Measurements from ENCODE around the gene CREB3.
A peak's percentile ranks its signal among the peaks of the same experiment; 100 is the strongest.

Gene CREB3

DNA sequence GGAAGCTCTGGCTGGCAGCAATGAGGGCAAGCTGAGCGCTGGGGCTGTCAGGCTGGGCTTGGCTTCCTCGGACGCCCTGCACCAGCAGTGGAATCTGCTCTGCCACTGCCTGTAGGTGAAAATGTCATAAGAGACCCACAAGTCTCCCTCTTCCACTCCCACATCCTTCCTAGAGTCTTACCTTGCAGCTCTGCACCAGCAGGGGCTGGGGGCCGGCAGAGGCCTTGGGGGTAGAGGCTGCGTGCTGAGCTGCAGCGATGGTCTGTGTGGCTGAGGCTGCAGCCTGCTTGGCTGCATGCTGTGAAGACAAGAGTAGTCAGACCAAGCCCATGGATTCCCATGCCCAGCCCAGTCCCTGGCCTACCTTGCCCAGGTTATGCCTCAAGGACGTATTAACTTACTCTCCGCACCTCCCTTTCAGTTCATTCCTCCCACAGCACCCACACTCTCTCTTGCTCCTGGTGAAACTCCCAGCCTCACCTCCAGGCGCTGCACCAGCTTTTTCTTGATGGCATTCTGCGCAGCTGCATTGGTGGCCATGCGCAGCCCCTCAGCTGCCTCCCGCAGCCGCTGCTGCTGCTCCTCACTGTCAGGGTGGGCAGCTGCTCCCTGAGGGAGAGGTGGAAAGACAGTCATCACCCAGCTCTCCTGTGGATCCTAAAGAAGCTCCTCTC is 17.8 kb upstream of the CREB3 start:
- no peak overlapping the region for H3K4me2 ChIP-seq (ENCODE audit: low read length, poor library complexity, severe bottlenecking)
- WGBS = 100% methylated on average over 13 of the region's 13 CpGs
- no peaks in the 10 kb centered on the region for H3K9me3 ChIP-seq (ENCODE audit: control insufficient read depth, low read length)
- H3K4me1 ChIP-seq (ENCODE audit: control insufficient read depth, insufficient read depth, low read depth, low read length) = peaks cover 7% of the 10 kb centered on the region
- H3K4ac ChIP-seq (ENCODE audit: low read depth in 1 of 2, low read length in 2 of 2) = no peak overlapping the region
- no peak overlapping the region for H4K91ac ChIP-seq (ENCODE audit: low read length)
- no peak for DNase-seq
- no peak overlapping the region for H2BK12ac ChIP-seq (ENCODE audit: low read length in 2 of 2)
- no peak overlapping the region for H2AFZ ChIP-seq (ENCODE audit: low read depth, low read length)
- no peak overlapping the region for H3K18ac ChIP-seq (ENCODE audit: low read depth in 1 of 2, low read length in 2 of 2)
- no peak overlapping the region for H3K4me3 ChIP-seq (ENCODE audit: insufficient read depth in 1 of 2, low read depth in 1 of 2, low read length in 2 of 2)
- H2BK120ac ChIP-seq (ENCODE audit: low read depth, low read length) = no peak overlapping the region
- H2BK15ac ChIP-seq (ENCODE audit: low read depth, poor library complexity, severe bottlenecking) = no peak overlapping the region
- H4K8ac ChIP-seq (ENCODE audit: low read length) = peak overlapping the region; percentile 59
- peaks cover 84 to 96% of the 10 kb centered on the region in 2 experiments for H3K36me3 ChIP-seq (ENCODE audit: control insufficient read depth in 1 of 2, insufficient read depth in 2 of 2, low read depth in 1 of 2, low read length in 2 of 2)
- no peak overlapping the region for H3K23ac ChIP-seq (ENCODE audit: low read length in 2 of 2)
- no peak overlapping the region for H3K27ac ChIP-seq (ENCODE audit: low read length, poor library complexity, severe bottlenecking)
- peaks cover 62% of the 10 kb centered on the region for H3K79me1 ChIP-seq (replicated peaks; ENCODE audit: low read length, poor library complexity, severe bottlenecking)
- H3K27me3 ChIP-seq (ENCODE audit: control insufficient read depth in 1 of 2, insufficient read depth in 1 of 2, low read length in 2 of 2) = no peaks in the 10 kb centered on the region
- no peak overlapping the region for H2BK5ac ChIP-seq (ENCODE audit: low read depth, low read length, poor library complexity, severe bottlenecking)
- H3K9ac ChIP-seq (ENCODE audit: low read length) = peak overlapping the region; percentile 44
- H2AK5ac ChIP-seq (ENCODE audit: low read length, severe bottlenecking) = no peak overlapping the region
- no peak overlapping the region for H3K14ac ChIP-seq (ENCODE audit: low read length in 2 of 2)

DNA sequence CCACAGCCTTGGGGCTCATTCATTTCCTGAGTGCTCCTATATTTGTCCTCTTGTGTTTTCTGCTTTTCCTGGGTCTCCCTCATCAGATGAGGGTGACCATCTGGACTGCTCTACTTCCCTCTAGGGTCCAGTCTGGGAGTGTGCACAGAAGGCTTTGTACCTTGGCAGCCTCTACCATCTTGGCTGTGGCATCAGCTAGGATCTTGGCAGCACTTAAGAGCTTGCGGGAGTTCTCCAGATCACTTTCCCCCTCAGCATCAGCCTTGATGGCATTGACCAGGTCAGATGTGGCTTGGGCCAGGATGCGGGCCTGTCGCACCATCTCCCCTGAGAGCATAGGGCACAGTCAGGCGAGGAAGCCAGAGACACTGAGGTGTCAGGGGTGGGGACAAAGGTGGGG is 16.2 kb upstream of the CREB3 start:
- Histone ChIP-seq H3K4ac (ENCODE audit: low read depth in 1 of 2, low read length in 2 of 2) (no peak overlapping the region), H2BK120ac (ENCODE audit: low read depth, low read length) (no peak overlapping the region), H3K4me3 (ENCODE audit: insufficient read depth in 1 of 2, low read depth in 1 of 2, low read length in 2 of 2) (no peak overlapping the region), H4K91ac (ENCODE audit: low read length) (no peak overlapping the region), H3K4me2 (ENCODE audit: low read length, poor library complexity, severe bottlenecking) (no peak overlapping the region), H3K79me1 (replicated peaks; ENCODE audit: low read length, poor library complexity, severe bottlenecking) (peaks cover 60% of the 10 kb centered on the region), H4K8ac (ENCODE audit: low read length) (no peak overlapping the region), H3K18ac (ENCODE audit: low read depth in 1 of 2, low read length in 2 of 2) (no peak overlapping the region), H3K9ac (ENCODE audit: low read length) (peak overlapping the region; percentile 31), H2AFZ (ENCODE audit: low read depth, low read length) (no peak overlapping the region), H2BK15ac (ENCODE audit: low read depth, poor library complexity, severe bottlenecking) (no peak overlapping the region), H3K14ac (ENCODE audit: low read length in 2 of 2) (no peak overlapping the region), H3K27ac (ENCODE audit: low read length, poor library complexity, severe bottlenecking) (no peak overlapping the region), H3K23ac (ENCODE audit: low read length in 2 of 2) (no peak overlapping the region), H2AK5ac (ENCODE audit: low read length, severe bottlenecking) (no peak overlapping the region), H3K4me1 (ENCODE audit: control insufficient read depth, insufficient read depth, low read depth, low read length) (peaks cover 7% of the 10 kb centered on the region), H3K9me3 (ENCODE audit: control insufficient read depth, low read length) (no peaks in the 10 kb centered on the region), H2BK12ac (ENCODE audit: low read length in 2 of 2) (no peak overlapping the region), H2BK5ac (ENCODE audit: low read depth, low read length, poor library complexity, severe bottlenecking) (no peak overlapping the region), H3K27me3 (ENCODE audit: control insufficient read depth in 1 of 2, insufficient read depth in 1 of 2, low read length in 2 of 2) (no peaks in the 10 kb centered on the region), H3K36me3 (ENCODE audit: control insufficient read depth in 1 of 2, insufficient read depth in 2 of 2, low read depth in 1 of 2, low read length in 2 of 2) (peaks cover 86 to 98% of the 10 kb centered on the region in 2 experiments)
- WGBS = 98% methylated on average over 4 of the region's 4 CpGs
- no peak for DNase-seq

DNA sequence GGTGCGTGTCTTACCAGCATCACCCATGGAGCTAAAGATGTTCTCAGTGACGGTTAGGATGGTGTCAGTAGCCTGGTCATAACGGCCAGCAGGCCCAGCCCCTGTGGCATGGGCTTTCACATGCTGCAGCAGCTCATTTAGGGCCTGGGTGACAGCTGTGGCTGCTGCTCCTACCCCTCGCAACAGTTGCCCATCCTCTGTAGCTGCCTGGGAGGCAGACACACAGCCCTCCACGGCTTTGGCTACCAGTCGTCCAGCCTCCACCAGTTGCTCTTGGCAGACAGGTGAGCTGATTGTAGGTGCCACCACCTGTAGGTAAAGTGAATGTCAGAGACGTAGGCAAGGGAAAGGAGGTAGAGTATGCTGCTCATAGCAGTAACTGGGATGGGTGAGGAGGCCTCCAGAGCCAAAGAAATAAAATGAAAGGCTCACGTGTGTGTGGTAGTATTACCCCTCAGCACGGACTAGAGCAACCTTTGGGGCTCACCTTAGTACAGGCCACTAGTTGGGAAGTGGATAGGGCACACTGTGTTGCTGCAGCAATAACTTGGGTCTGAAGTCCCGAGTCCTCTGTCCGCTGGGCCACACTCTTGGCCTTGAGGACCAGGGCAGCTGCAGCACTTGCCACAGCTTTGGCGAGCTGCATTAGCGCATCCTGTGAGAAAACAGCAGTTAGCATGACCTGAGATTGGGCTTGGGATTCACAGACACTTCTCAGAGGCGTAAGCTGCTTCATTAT is 15.2 kb upstream of the CREB3 start:
- Histone ChIP-seq H3K9me3 (ENCODE audit: control insufficient read depth, low read length) (no peaks in the 10 kb centered on the region), H3K4ac (ENCODE audit: low read depth in 1 of 2, low read length in 2 of 2) (no peak overlapping the region), H3K27me3 (ENCODE audit: control insufficient read depth in 1 of 2, insufficient read depth in 1 of 2, low read length in 2 of 2) (no peaks in the 10 kb centered on the region), H2BK15ac (ENCODE audit: low read depth, poor library complexity, severe bottlenecking) (no peak overlapping the region), H4K8ac (ENCODE audit: low read length) (peak overlapping the region; percentile 54), H3K79me1 (replicated peaks; ENCODE audit: low read length, poor library complexity, severe bottlenecking) (peaks cover 61% of the 10 kb centered on the region), H3K4me3 (ENCODE audit: insufficient read depth in 1 of 2, low read depth in 1 of 2, low read length in 2 of 2) (no peak overlapping the region), H4K91ac (ENCODE audit: low read length) (no peak overlapping the region), H3K14ac (ENCODE audit: low read length in 2 of 2) (no peak overlapping the region), H2BK5ac (ENCODE audit: low read depth, low read length, poor library complexity, severe bottlenecking) (no peak overlapping the region), H2AFZ (ENCODE audit: low read depth, low read length) (no peak overlapping the region), H2BK120ac (ENCODE audit: low read depth, low read length) (no peak overlapping the region), H3K4me2 (ENCODE audit: low read length, poor library complexity, severe bottlenecking) (no peak overlapping the region), H3K23ac (ENCODE audit: low read length in 2 of 2) (no peak overlapping the region), H3K9ac (ENCODE audit: low read length) (no peak overlapping the region), H2AK5ac (ENCODE audit: low read length, severe bottlenecking) (no peak overlapping the region), H3K18ac (ENCODE audit: low read depth in 1 of 2, low read length in 2 of 2) (no peak overlapping the region), H3K4me1 (ENCODE audit: control insufficient read depth, insufficient read depth, low read depth, low read length) (peaks cover 7% of the 10 kb centered on the region), H2BK12ac (ENCODE audit: low read length in 2 of 2) (no peak overlapping the region), H3K36me3 (ENCODE audit: control insufficient read depth in 1 of 2, insufficient read depth in 2 of 2, low read depth in 1 of 2, low read length in 2 of 2) (peaks cover 83 to 98% of the 10 kb centered on the region in 2 experiments), H3K27ac (ENCODE audit: low read length, poor library complexity, severe bottlenecking) (no peak overlapping the region)
- DNase-seq = no peak
- 95% methylated on average over 14 of the region's 14 CpGs for WGBS

DNA sequence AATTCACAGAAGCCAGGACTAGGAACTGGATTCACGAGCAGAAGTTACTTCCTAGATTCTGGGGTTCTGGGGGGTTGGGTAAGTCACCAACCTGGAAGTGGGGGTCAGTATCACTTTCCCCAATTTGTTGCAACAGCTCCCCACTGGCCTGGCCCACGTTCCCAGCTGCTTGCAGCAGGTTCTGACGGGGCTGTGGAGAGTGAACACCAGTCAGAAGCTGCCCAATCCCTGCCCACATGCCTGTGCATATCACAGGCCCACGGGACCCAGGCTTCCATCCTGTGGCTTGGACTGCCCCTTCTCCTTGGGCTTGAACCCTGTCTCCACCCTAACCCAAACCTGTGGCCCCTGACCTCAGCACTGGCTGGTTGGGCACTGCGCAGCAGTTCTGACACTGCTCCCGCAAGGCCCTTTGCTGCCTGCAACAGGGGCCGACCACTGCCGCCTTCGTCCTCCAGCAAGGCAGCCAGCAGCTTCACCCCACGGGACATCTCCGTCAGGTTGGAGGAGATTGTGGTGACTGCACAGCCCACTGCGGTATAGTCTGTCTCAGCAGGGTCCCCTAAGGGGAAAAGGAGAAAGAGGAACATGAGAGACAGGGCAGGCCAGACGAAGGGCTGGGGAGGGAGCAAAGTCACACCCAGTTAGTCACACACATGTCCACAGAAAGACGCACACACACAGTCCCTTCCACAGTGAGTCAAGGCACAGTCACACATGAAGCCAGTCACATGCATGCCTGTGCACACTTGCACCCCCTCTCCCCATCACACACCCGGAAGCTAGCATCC is 13.6 kb upstream of the CREB3 start:
- H2BK5ac ChIP-seq (ENCODE audit: low read depth, low read length, poor library complexity, severe bottlenecking) = no peak overlapping the region
- peaks cover 7% of the 10 kb centered on the region for H3K4me1 ChIP-seq (ENCODE audit: control insufficient read depth, insufficient read depth, low read depth, low read length)
- H3K23ac ChIP-seq (ENCODE audit: low read length in 2 of 2) = no peak overlapping the region
- H2AFZ ChIP-seq (ENCODE audit: low read depth, low read length) = no peak overlapping the region
- H2BK12ac ChIP-seq (ENCODE audit: low read length in 2 of 2) = no peak overlapping the region
- peak overlapping the region; percentile 38 for H4K8ac ChIP-seq (ENCODE audit: low read length)
- no peak overlapping the region for H3K27ac ChIP-seq (ENCODE audit: low read length, poor library complexity, severe bottlenecking)
- no peak for DNase-seq
- H3K18ac ChIP-seq (ENCODE audit: low read depth in 1 of 2, low read length in 2 of 2) = no peak overlapping the region
- no peak overlapping the region for H3K4me3 ChIP-seq (ENCODE audit: insufficient read depth in 1 of 2, low read depth in 1 of 2, low read length in 2 of 2)
- peaks cover 82 to 100% of the 10 kb centered on the region in 2 experiments for H3K36me3 ChIP-seq (ENCODE audit: control insufficient read depth in 1 of 2, insufficient read depth in 2 of 2, low read depth in 1 of 2, low read length in 2 of 2)
- H3K9me3 ChIP-seq (ENCODE audit: control insufficient read depth, low read length) = no peaks in the 10 kb centered on the region
- peak overlapping the region; percentile 12 for H2BK15ac ChIP-seq (ENCODE audit: low read depth, poor library complexity, severe bottlenecking)
- H3K27me3 ChIP-seq (ENCODE audit: control insufficient read depth in 1 of 2, insufficient read depth in 1 of 2, low read length in 2 of 2) = no peaks in the 10 kb centered on the region
- WGBS = 96% methylated on average over 15 of the region's 15 CpGs
- peaks cover 64% of the 10 kb centered on the region for H3K79me1 ChIP-seq (replicated peaks; ENCODE audit: low read length, poor library complexity, severe bottlenecking)
- peak overlapping the region; percentile 45 for H3K9ac ChIP-seq (ENCODE audit: low read length)
- H3K14ac ChIP-seq (ENCODE audit: low read length in 2 of 2) = no peak overlapping the region
- no peak overlapping the region for H4K91ac ChIP-seq (ENCODE audit: low read length)
- H3K4me2 ChIP-seq (ENCODE audit: low read length, poor library complexity, severe bottlenecking) = no peak overlapping the region
- H2AK5ac ChIP-seq (ENCODE audit: low read length, severe bottlenecking) = no peak overlapping the region
- no peak overlapping the region for H2BK120ac ChIP-seq (ENCODE audit: low read depth, low read length)
- no peak overlapping the region for H3K4ac ChIP-seq (ENCODE audit: low read depth in 1 of 2, low read length in 2 of 2)
